ENCODE results near the gene MLC1. TPM values are rescaled to one million over a fixed set of nuclear protein-coding genes. Genes with fewer than 3 reads are reported as not detected.

Gene MLC1
- total RNA-seq, 2 donors from 2014 or later: not detected

- Histone ChIP-seq H3K27me3 (peaks cover 0 to 9% of the 10 kb centered on the region in 2 donors), H3K4me3 (no peak within 1 kb of the TSS), H3K36me3 (replicated peaks in 1 of 2; ENCODE audit: insufficient read depth in 1 of 2, low read depth in 2 of 2) (no peaks in the 10 kb centered on the region), H3K4me1 (peaks cover 14% of the 10 kb centered on the region), H3K27ac (no peak within 1 kb of the TSS), H3K9me3 (no peaks in the 10 kb centered on the region)
- intact Hi-C loops (cut with DNase I): no loop called here
- WGBS, 2 donors: 10 to 32% methylated on average over 17 to 72 of the region's 102 CpGs
- no peak for TF ChIP-seq CTCF (IDR thresholded peaks at IDR 0.05)
- TF ChIP-seq POLR2A (IDR thresholded peaks at IDR 0.05): no peak
- no peak for DNase-seq
- ATAC-seq: no peak
Measured at GRCh38 chr22:50058061-50058905, 26.9 kb downstream of the MLC1 start, which contains the start of gene TTLL8. Gene TTLL8 (minus strand): TSS chr22:50058298.

GRCh38 chr22:50057278-50058060 is 27.8 kb downstream of the MLC1 start:
- H3K27ac ChIP-seq: no peak overlapping the region
- H3K36me3 ChIP-seq (replicated peaks in 1 of 2; ENCODE audit: insufficient read depth in 1 of 2, low read depth in 2 of 2): no peaks in the 10 kb centered on the region
- intact Hi-C loops (cut with DNase I): no loop called here
- ATAC-seq (no peak), DNase-seq (no peak)
- peaks cover 0 to 9% of the 10 kb centered on the region in 2 donors for H3K27me3 ChIP-seq
- peaks cover 14% of the 10 kb centered on the region for H3K4me1 ChIP-seq
- 68 to 73% methylated on average over 10 to 14 of the region's 14 CpGs for whole genome bisulfite sequencing, 2 donors
- TF ChIP-seq POLR2A (IDR thresholded peaks at IDR 0.05): no peak
- TF ChIP-seq CTCF (IDR thresholded peaks at IDR 0.05): no peak
- H3K9me3 ChIP-seq: no peaks in the 10 kb centered on the region
- H3K4me3 ChIP-seq: no peak overlapping the region

- no peaks in the 10 kb centered on the region for H3K36me3 ChIP-seq (replicated peaks in 1 of 2; ENCODE audit: insufficient read depth in 1 of 2, low read depth in 2 of 2)
- H3K27me3 ChIP-seq: peaks cover 0 to 9% of the 10 kb centered on the region in 2 donors
- intact Hi-C loops (cut with DNase I): no loop called here
- DNase-seq (no peak), ATAC-seq (no peak)
- no peak overlapping the region for H3K4me3 ChIP-seq
- TF ChIP-seq CTCF (IDR thresholded peaks at IDR 0.05): no peak
- no peak for TF ChIP-seq POLR2A (IDR thresholded peaks at IDR 0.05)
- no peak overlapping the region for H3K27ac ChIP-seq
- 73 to 81% methylated on average over 28 to 34 of the region's 34 CpGs for WGBS, 2 donors
- peaks cover 14% of the 10 kb centered on the region for H3K4me1 ChIP-seq
- no peaks in the 10 kb centered on the region for H3K9me3 ChIP-seq
Measured at GRCh38 chr22:50056214-50056972, 28.8 kb downstream of the MLC1 start.

- Histone ChIP-seq H3K4me1 (peaks cover 6% of the 10 kb centered on the region), H3K27ac (no peak overlapping the region), H3K9me3 (no peaks in the 10 kb centered on the region), H3K36me3 (replicated peaks in 1 of 2; ENCODE audit: insufficient read depth in 1 of 2, low read depth in 2 of 2) (no peaks in the 10 kb centered on the region), H3K27me3 (peaks cover 0 to 6% of the 10 kb centered on the region in 2 donors), H3K4me3 (no peak overlapping the region)
- no peak for ATAC-seq
- intact Hi-C loops (cut with DNase I): no loop called here
- TF ChIP-seq POLR2A (IDR thresholded peaks at IDR 0.05) (no peak), CTCF (IDR thresholded peaks at IDR 0.05) (no peak)
- DNase-seq: no peak
- WGBS, 2 donors: 88 to 91% methylated on average over 18 of the region's 18 CpGs
Measured at GRCh38 chr22:50053861-50054260, 31.4 kb downstream of the MLC1 start.

All from body of pancreas (tissue), 4 donors.